Prostate gland (tissue), 2 donors: Measurements from ENCODE around the gene NDST3.

ENCODE experiments used
- CTCF ChIP-seq, 4 experiments: fragments of 200-600 bp in 2 of 4; fragments of 450-650 bp in 2 of 4; sonication (generic) in 2 of 4; IDR thresholded peaks; 1 replicate in 3 of 4; 2 replicates in 1 of 4; pipeline ENCODE4 v1.5.1; 2016 to 2019; ENCODE audit warnings: antibody characterized with exemption in 4 of 4, mild to moderate bottlenecking in 2 of 4, moderate library complexity in 2 of 4
- POLR2A ChIP-seq: fragments of 450-650 bp; IDR thresholded peaks from one replicate; pipeline ENCODE4 v1.6.1; 2016; ENCODE audit warnings: antibody characterized with exemption, mild to moderate bottlenecking
- POLR2AphosphoS5 ChIP-seq: sonication (generic); formaldehyde crosslinking; IDR thresholded peaks from one replicate; pipeline ENCODE4 v1.6.1; 2017; ENCODE audit warnings: antibody characterized with exemption

- TF ChIP-seq POLR2AphosphoS5 (no peak), CTCF (IDR thresholded peaks at IDR 0.05) (no peak), POLR2A (no peak)
Measured at GRCh38 chr4:118171381-118171780, 137.1 kb downstream of the NDST3 start.
